Astrocyte (in vitro differentiated cells and primary cell): ENCODE results near the gene CAV1. TPM values are rescaled to one million over a fixed set of nuclear protein-coding genes. Genes with fewer than 3 reads are reported as not detected.

Source experiments
- DNase-seq: peaks from one replicate; pipeline ENCODE4 v3.0.0-alpha.2; 2010; ENCODE audit warnings: low read depth
- FAIRE-seq: peaks from 2 replicates; lab custom pipeline; 2011; peaks lifted over from hg19 to GRCh38; lab: Jason Lieb, UNC
- H2AFZ ChIP-seq: 2 replicates; pipeline ENCODE4 v1.6.0; 2012; ENCODE audit warnings: low read depth, low read length, inconsistent platforms
- H3K27ac ChIP-seq: 2 replicates; pipeline ENCODE4 v1.5.1; 2011; ENCODE audit warnings: low read depth, low read length, inconsistent platforms
- H3K27me3 ChIP-seq: 2 replicates; pipeline ENCODE4 v1.6.0; 2011; ENCODE audit warnings: low read length, inconsistent platforms; ENCODE audit not compliant: insufficient read depth
- H3K36me3 ChIP-seq: 2 replicates; pipeline ENCODE4 v1.5.1; 2011; ENCODE audit warnings: low read length, inconsistent platforms; ENCODE audit not compliant: insufficient read depth
- H3K4me1 ChIP-seq: 2 replicates; pipeline ENCODE4 v1.5.1; 2011; ENCODE audit warnings: low read length, inconsistent platforms; ENCODE audit not compliant: insufficient read depth
- H3K4me2 ChIP-seq: 2 replicates; pipeline ENCODE4 v1.6.0; 2012; ENCODE audit warnings: low read length, inconsistent platforms
- H3K4me3 ChIP-seq: 2 replicates; pipeline ENCODE4 v1.5.1; 2011; ENCODE audit warnings: low read depth, mild to moderate bottlenecking, low read length, inconsistent platforms; ENCODE audit not compliant: insufficient read depth
- H3K79me2 ChIP-seq: 2 replicates; pipeline ENCODE4 v1.6.0; 2012; ENCODE audit warnings: mild to moderate bottlenecking, low read length, inconsistent platforms; ENCODE audit not compliant: insufficient read depth
- H3K9ac ChIP-seq: 2 replicates; pipeline ENCODE4 v1.6.0; 2012; ENCODE audit warnings: mild to moderate bottlenecking, low read length, inconsistent platforms
- H3K9me3 ChIP-seq: 2 replicates; pipeline ENCODE4 v1.5.1; 2012; ENCODE audit warnings: low read depth, mild to moderate bottlenecking, low read length, inconsistent platforms; ENCODE audit not compliant: insufficient read depth
- H4K20me1 ChIP-seq: 2 replicates; pipeline ENCODE4 v1.6.0; 2012; ENCODE audit warnings: low read length, inconsistent platforms; ENCODE audit not compliant: insufficient read depth
- H3K27ac Mint-ChIP-seq: one replicate; pipeline ENCODE4 v1.8.0; 2021; ENCODE audit warnings: mild to moderate bottlenecking, mixed read lengths; ENCODE audit not compliant: unreplicated experiment
- H3K27me3 Mint-ChIP-seq: one replicate; pipeline ENCODE4 v1.8.0; 2021; ENCODE audit warnings: low read depth, mixed read lengths; ENCODE audit not compliant: unreplicated experiment
- H3K36me3 Mint-ChIP-seq: one replicate; pipeline ENCODE4 v1.8.0; 2021; ENCODE audit warnings: low read depth, mixed read lengths; ENCODE audit not compliant: unreplicated experiment
- H3K4me1 Mint-ChIP-seq: one replicate; pipeline ENCODE4 v1.8.0; 2021; ENCODE audit warnings: low read depth, mixed read lengths; ENCODE audit not compliant: unreplicated experiment
- H3K4me3 Mint-ChIP-seq: one replicate; pipeline ENCODE4 v1.8.0; 2021; ENCODE audit warnings: mild to moderate bottlenecking, moderate library complexity, mixed read lengths; ENCODE audit not compliant: unreplicated experiment
- H3K9me3 Mint-ChIP-seq: one replicate; pipeline ENCODE4 v1.8.0; 2021; ENCODE audit warnings: mild to moderate bottlenecking, mixed read lengths; ENCODE audit not compliant: unreplicated experiment
- EZH2 ChIP-seq: IDR thresholded peaks from 2 replicates; pipeline ENCODE4 v1.6.1; 2012; ENCODE audit warnings: mild to moderate bottlenecking, low read length, inconsistent platforms; ENCODE audit not compliant: insufficient read depth
- total RNA-seq: library from RNA; stranded (reverse); gene quantifications from 2 replicates; pipeline ENCODE4 v1.2.1, GENCODE V29; 2021
- TF ChIP-seq, protein P1 (sequence below): IDR thresholded peaks from 2 replicates; pipeline ENCODE4 v1.5.1; 2011; ENCODE audit warnings: low read depth, mild to moderate bottlenecking, inconsistent platforms, low read length, moderate library complexity; ENCODE audit not compliant: insufficient read depth

Gene CAV1
- total RNA-seq, 1 donor from 2014 or later, result 472 TPM

DNA sequence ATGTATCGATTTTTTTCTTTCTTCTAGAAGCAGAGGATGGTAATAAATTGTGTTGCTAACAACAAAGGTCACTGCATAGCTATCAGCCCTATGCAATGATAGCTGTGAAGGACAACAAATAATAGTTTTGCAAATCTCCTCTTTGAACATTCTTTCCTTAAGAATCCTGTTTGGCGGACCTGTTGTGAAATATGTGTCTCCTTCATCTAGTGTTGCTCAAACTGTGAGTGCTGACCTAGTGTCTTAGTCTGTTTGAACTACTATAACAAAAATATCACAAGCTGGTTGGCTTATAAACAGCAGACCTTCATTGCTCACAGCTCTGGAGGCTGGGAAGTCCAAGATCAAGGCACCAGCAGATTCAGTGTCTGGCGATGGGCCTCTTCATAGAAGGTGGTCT lies 53.7 kb downstream of the CAV1 start:
- Histone ChIP-seq H2AFZ (no peak overlapping the region), H3K27ac (peak overlapping the region; percentile 94), H3K4me1 (peaks cover 48% of the 10 kb centered on the region), H3K79me2 (no peaks in the 10 kb centered on the region), H4K20me1 (no peaks in the 10 kb centered on the region), H3K4me3 (no peak overlapping the region), H3K4me2 (no peak overlapping the region), H3K9ac (no peak overlapping the region), H3K36me3 (no peaks in the 10 kb centered on the region), H3K9me3 (no peaks in the 10 kb centered on the region), H3K27me3 (no peaks in the 10 kb centered on the region)
- no peak overlapping the region for H3K4me3 Mint-ChIP-seq
- H3K9me3 Mint-ChIP-seq, result peaks cover 5% of the 10 kb centered on the region
- no peak for FAIRE-seq
- DNase-seq, result no peak
- no peaks in the 10 kb centered on the region for H3K36me3 Mint-ChIP-seq
- H3K27ac Mint-ChIP-seq, result no peak overlapping the region
- peaks cover 47% of the 10 kb centered on the region for H3K4me1 Mint-ChIP-seq
- H3K27me3 Mint-ChIP-seq, result no peaks in the 10 kb centered on the region
- no peak for TF ChIP-seq EZH2
- TF ChIP-seq, protein P1, sequence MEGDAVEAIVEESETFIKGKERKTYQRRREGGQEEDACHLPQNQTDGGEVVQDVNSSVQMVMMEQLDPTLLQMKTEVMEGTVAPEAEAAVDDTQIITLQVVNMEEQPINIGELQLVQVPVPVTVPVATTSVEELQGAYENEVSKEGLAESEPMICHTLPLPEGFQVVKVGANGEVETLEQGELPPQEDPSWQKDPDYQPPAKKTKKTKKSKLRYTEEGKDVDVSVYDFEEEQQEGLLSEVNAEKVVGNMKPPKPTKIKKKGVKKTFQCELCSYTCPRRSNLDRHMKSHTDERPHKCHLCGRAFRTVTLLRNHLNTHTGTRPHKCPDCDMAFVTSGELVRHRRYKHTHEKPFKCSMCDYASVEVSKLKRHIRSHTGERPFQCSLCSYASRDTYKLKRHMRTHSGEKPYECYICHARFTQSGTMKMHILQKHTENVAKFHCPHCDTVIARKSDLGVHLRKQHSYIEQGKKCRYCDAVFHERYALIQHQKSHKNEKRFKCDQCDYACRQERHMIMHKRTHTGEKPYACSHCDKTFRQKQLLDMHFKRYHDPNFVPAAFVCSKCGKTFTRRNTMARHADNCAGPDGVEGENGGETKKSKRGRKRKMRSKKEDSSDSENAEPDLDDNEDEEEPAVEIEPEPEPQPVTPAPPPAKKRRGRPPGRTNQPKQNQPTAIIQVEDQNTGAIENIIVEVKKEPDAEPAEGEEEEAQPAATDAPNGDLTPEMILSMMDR, result no peak

DNA sequence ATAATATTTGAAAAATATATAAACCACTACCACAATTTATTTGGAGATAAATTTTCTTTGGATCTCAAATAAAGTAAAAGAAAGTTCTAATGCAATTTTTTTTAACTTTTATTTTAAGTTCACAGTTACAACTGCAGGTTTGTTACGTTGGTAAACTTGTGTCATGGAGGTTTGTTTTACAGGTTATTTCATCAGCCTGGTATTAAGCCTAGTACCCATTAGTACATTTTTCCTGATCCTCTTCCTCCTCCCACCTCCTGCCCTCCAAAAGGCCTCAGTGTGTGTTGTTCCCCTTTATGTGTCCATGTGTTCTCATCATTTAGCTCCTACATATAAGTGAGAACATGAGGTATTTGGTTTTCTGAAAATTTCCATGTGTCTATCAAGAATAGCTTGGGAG lies 54.5 kb downstream of the CAV1 start:
- H3K4me1 Mint-ChIP-seq, result peaks cover 39% of the 10 kb centered on the region
- no peaks in the 10 kb centered on the region for H4K20me1 ChIP-seq
- H3K79me2 ChIP-seq, result no peaks in the 10 kb centered on the region
- H3K9me3 ChIP-seq, result no peaks in the 10 kb centered on the region
- no peaks in the 10 kb centered on the region for H3K27me3 ChIP-seq
- no peaks in the 10 kb centered on the region for H3K36me3 ChIP-seq
- no peak for DNase-seq
- FAIRE-seq, result no peak
- H3K4me1 ChIP-seq, result peaks cover 43% of the 10 kb centered on the region
- H3K4me3 ChIP-seq, result no peak overlapping the region
- H3K27ac ChIP-seq, result no peak overlapping the region
- H3K27me3 Mint-ChIP-seq, result no peaks in the 10 kb centered on the region
- no peak overlapping the region for H3K27ac Mint-ChIP-seq
- H3K4me3 Mint-ChIP-seq, result no peak overlapping the region
- no peaks in the 10 kb centered on the region for H3K36me3 Mint-ChIP-seq
- H3K4me2 ChIP-seq, result no peak overlapping the region
- no peak overlapping the region for H2AFZ ChIP-seq
- TF ChIP-seq, protein P1, result no peak
- TF ChIP-seq EZH2, result no peak
- H3K9ac ChIP-seq, result no peak overlapping the region
- H3K9me3 Mint-ChIP-seq, result peaks cover 5% of the 10 kb centered on the region

DNA sequence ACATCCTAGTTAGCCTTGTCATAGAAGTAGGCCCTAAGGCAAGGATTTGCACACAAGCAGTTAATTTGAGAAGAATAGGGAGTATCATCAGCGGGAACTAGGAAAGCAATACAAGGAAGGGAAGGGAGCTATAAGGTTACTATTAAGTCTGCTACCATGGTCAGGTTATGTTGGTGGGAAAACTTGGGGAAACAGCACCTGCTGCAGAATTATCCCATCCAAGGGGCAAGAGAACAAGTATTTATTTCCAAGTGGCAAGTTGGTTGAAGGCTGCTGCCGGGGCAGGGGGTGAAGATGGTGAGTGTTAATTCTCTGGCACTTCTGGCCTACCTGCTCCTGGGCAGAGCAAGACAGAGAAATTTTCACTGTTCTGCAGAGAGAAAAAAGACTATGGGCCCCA lies 55.0 kb downstream of the CAV1 start:
- Mint-ChIP-seq H3K36me3 (no peaks in the 10 kb centered on the region), H3K27ac (no peak overlapping the region), H3K4me1 (peaks cover 39% of the 10 kb centered on the region), H3K4me3 (no peak overlapping the region), H3K9me3 (peaks cover 5% of the 10 kb centered on the region), H3K27me3 (no peaks in the 10 kb centered on the region)
- Histone ChIP-seq H3K4me2 (no peak overlapping the region), H2AFZ (no peak overlapping the region), H3K79me2 (no peaks in the 10 kb centered on the region), H4K20me1 (no peaks in the 10 kb centered on the region), H3K27ac (no peak overlapping the region), H3K4me3 (no peak overlapping the region), H3K27me3 (no peaks in the 10 kb centered on the region), H3K4me1 (peaks cover 40% of the 10 kb centered on the region), H3K9me3 (no peaks in the 10 kb centered on the region), H3K9ac (no peak overlapping the region), H3K36me3 (no peaks in the 10 kb centered on the region)
- no peak for DNase-seq
- no peak for FAIRE-seq
- TF ChIP-seq EZH2, result no peak
- TF ChIP-seq, protein P1, result no peak
